Measurements from ENCODE around the gene SORD.
"Not testable (repeated sequence)": the region's sequence is repeated elsewhere in the genome, so short reads cannot be mapped to it uniquely, and the experiment has no call there.

GRCh38 chr15:45079201-45079600 is 56.2 kb downstream of the SORD start:
- not testable (repeated sequence) for TF ChIP-seq CTCF (IDR thresholded peaks at IDR 0.05); ZFX (IDR thresholded peaks at IDR 0.05; ENCODE audit: borderline replicate concordance)
